Measurements from ENCODE around the gene MYO9A. TPM values are rescaled to one million over a fixed set of nuclear protein-coding genes. Genes with fewer than 3 reads are reported as not detected.

Gene MYO9A
- polyA plus RNA-seq, 1 experiment, result 15.2 TPM

DNA sequence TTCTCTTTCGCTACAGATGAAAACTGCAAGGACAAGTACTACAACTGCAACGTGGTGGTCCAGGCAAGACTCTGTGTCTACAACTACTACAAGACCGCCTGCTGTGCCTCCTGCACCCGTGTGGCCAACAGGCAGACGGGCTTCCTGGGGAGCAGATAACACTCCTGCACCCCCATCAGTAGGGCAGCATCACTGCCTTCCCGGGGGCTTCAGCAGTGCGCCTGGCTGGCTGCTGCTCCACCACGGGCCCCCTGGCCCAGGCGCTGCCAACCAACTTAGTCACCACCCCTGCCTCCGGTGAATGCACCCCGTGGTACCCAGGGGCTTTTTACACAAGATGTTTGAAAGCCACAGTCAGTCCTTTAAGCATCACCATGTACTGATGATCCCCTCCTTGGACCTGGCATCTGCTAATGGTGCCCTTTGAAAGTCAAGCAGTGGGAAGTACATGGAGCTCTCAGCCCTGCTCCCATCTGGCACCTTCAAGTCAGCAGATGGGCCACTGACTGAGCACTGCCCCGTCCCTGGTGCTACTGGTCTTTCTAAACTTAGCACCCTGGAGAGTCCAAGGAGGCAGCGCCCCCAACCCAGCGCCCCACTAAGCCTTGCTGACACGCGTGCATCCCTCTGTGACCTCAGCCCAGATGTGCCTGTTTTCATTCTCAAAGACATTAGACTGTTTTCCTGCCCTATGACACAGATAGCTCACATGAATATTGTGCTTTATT lies 340.6 kb downstream of the MYO9A start:
- ChIA-PET POLR2A (no interaction called here), CTCF (interaction anchor here (0.6 to 2.5 kb wide), 4 partner anchors 24 to 378 kb away, joined by 3 to 14 read pairs (median 3); no protein-coding TSS in a partner anchor)
- H3K27ac ChIP-seq (ENCODE audit: low read depth, low read length), result no peak overlapping the region
- no peaks in the 10 kb centered on the region for H3K27me3 ChIP-seq (ENCODE audit: control insufficient read depth, insufficient read depth, low read length)
- no peak for TF ChIP-seq CTCF (IDR thresholded peaks at IDR 0.05; ENCODE audit: low read depth, low read length)
- no peaks in the 10 kb centered on the region; the same call in 1 of the 2 replicates for H3K9me3 ChIP-seq (ENCODE audit: control insufficient read depth, insufficient read depth, low read length)
- H3K4me3 ChIP-seq (ENCODE audit: low read depth, low read length), result no peak overlapping the region
- DNase-seq (ENCODE audit: low read depth, low spot score), result no peak

DNA sequence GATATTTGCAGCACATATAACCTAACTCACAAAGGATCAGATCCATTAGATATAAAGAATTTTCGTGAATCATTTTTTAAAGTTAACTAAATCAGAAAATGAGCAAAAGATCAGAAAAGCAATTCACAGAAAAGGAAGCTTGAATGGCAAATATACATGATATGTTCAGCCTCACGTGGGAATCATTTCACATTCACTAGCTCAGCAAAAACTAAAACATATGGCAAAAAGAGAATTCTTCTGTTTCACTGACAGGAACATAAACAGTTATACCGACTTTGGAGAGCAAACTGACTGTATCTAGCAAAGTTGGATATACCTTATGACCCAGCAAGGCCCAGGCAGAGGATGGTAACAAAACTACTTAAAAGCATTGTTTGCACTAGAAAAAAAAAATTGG lies 341.6 kb downstream of the MYO9A start:
- H3K4me3 ChIP-seq (ENCODE audit: low read depth, low read length), result no peak overlapping the region
- no peak overlapping the region for H3K27ac ChIP-seq (ENCODE audit: low read depth, low read length)
- ChIA-PET CTCF (no interaction called here), POLR2A (no interaction called here)
- DNase-seq (ENCODE audit: low read depth, low spot score), result no peak
- no peaks in the 10 kb centered on the region; the same call in none of the 2 replicates for H3K9me3 ChIP-seq (ENCODE audit: control insufficient read depth, insufficient read depth, low read length)
- TF ChIP-seq CTCF (IDR thresholded peaks at IDR 0.05; ENCODE audit: low read depth, low read length), result no peak
- H3K27me3 ChIP-seq (ENCODE audit: control insufficient read depth, insufficient read depth, low read length), result no peaks in the 10 kb centered on the region

- H3K27ac ChIP-seq (ENCODE audit: low read depth, low read length), result no peak overlapping the region
- CTCF ChIA-PET, result no interaction called here
- H3K27me3 ChIP-seq (ENCODE audit: control insufficient read depth, insufficient read depth, low read length), result no peaks in the 10 kb centered on the region
- no peaks in the 10 kb centered on the region; the same call in none of the 2 replicates for H3K9me3 ChIP-seq (ENCODE audit: control insufficient read depth, insufficient read depth, low read length)
- TF ChIP-seq CTCF (IDR thresholded peaks at IDR 0.05; ENCODE audit: low read depth, low read length), result no peak
- DNase-seq (ENCODE audit: low read depth, low spot score), result no peak
- no peak overlapping the region for H3K4me3 ChIP-seq (ENCODE audit: low read depth, low read length)
- POLR2A ChIA-PET, result no interaction called here
Observed at GRCh38 chr15:71775856-71776255, 342.1 kb downstream of the MYO9A start.

- ChIA-PET POLR2A (interaction anchor here (0.9 kb wide), 1 partner anchor 21 kb away, joined by 3 read pairs; no protein-coding TSS in a partner anchor), CTCF (interaction anchor here (1.1 to 1.3 kb wide), 2 partner anchors 8 to 30 kb away, joined by 3 to 4 read pairs; no protein-coding TSS in a partner anchor)
- no peak for DNase-seq (ENCODE audit: low read depth, low spot score)
- Histone ChIP-seq H3K27me3 (ENCODE audit: control insufficient read depth, insufficient read depth, low read length) (no peaks in the 10 kb centered on the region), H3K4me3 (ENCODE audit: low read depth, low read length) (no peak overlapping the region), H3K9me3 (ENCODE audit: control insufficient read depth, insufficient read depth, low read length) (no peaks in the 10 kb centered on the region; the same call in none of the 2 replicates), H3K27ac (ENCODE audit: low read depth, low read length) (no peak overlapping the region)
- TF ChIP-seq CTCF (IDR thresholded peaks at IDR 0.05; ENCODE audit: low read depth, low read length), result no peak
Observed at GRCh38 chr15:71773206-71773859, 344.6 kb downstream of the MYO9A start.

Small RNA genes within 50 kb of the gene (small RNA-seq; reads per million reads assigned to genes)
- gene RNA5SP399 (ENCODE audit: insufficient read length, low read depth), result not detected
- not detected for gene RNU2-65P (ENCODE audit: insufficient read length, low read depth)

Other genes starting within 250 kb of the MYO9A start
- gene SENP8, start 253 bp upstream of the MYO9A start, polyA plus RNA-seq (2011; rRNA removed), result 3.9 and 5.3 TPM in 2 replicates
- 0.30 and 0.32 TPM in 2 replicates for gene GRAMD2A, start 79.6 kb upstream of the MYO9A start, polyA plus RNA-seq (2011; rRNA removed)
- 1,954 and 2,130 TPM in 2 replicates for gene PKM, start 113.0 kb upstream of the MYO9A start, polyA plus RNA-seq (2011; rRNA removed)
- gene PARP6, start 154.4 kb upstream of the MYO9A start, polyA plus RNA-seq (2011; rRNA removed), result 56.1 and 57.8 TPM in 2 replicates
- gene CELF6, start 202.0 kb upstream of the MYO9A start, polyA plus RNA-seq (2011; rRNA removed), result 0.07 and 0.10 TPM in 2 replicates

All from AG04450 (cell line).